GM12891 (cell line): ENCODE measurements around the gene KPNB1.

Source experiments
- PAX5 ChIP-seq: IDR thresholded peaks from 2 replicates; pipeline ENCODE4 v1.6.1; 2011; ENCODE audit warnings: low read length, moderate library complexity, mild to moderate bottlenecking; ENCODE audit not compliant: insufficient read depth, severe bottlenecking
- POLR2A ChIP-seq: IDR thresholded peaks from 2 replicates; pipeline ENCODE4 v1.6.1; 2011; ENCODE audit warnings: low read depth, low read length, control low read depth
- POLR2AphosphoS5 ChIP-seq: IDR thresholded peaks from 2 replicates; pipeline ENCODE4 v1.6.1; 2011; ENCODE audit warnings: low read depth, low read length, control low read depth
- POU2F2 ChIP-seq: IDR thresholded peaks from 2 replicates; pipeline ENCODE4 v1.6.1; 2011; ENCODE audit warnings: low read depth, mild to moderate bottlenecking, control low read depth, low read length, moderate library complexity
- SPI1 ChIP-seq: IDR thresholded peaks from 2 replicates; pipeline ENCODE4 v1.6.1; 2011; ENCODE audit warnings: low read depth, low read length, control low read depth
- TAF1 ChIP-seq: IDR thresholded peaks from 2 replicates; pipeline ENCODE4 v1.6.1; 2011; ENCODE audit warnings: low read depth, low read length, control low read depth

GRCh38 chr17:47621293-47622179, 28.2 kb upstream of the KPNB1 start:
- TF ChIP-seq POLR2A (no peak), SPI1 (no peak), TAF1 (no peak), POLR2AphosphoS5 (no peak), PAX5 (no peak), POU2F2 (no peak)
